HepG2 (cell line): ENCODE measurements around the gene LRIF1. TPM values are rescaled to one million over a fixed set of nuclear protein-coding genes. Genes with fewer than 3 reads are reported as not detected.
A peak's percentile ranks its signal among the peaks of the same experiment; 100 is the strongest.

Source experiments
- ATF4 ChIP-seq, 2 experiments: fragments of 450-650 bp in 1 of 2; sonication (generic) in 1 of 2; formaldehyde crosslinking; IDR thresholded peaks; 2 replicates each; pipeline versions ENCODE4 v1.5.0 to v1.8.0; 2020 to 2022; ENCODE audit warnings: mild to moderate bottlenecking in 1 of 2, missing genetic modification reagents in 1 of 2
- FOXP4 ChIP-seq: sonication (generic); formaldehyde crosslinking; IDR thresholded peaks from 2 replicates; pipeline ENCODE4 v1.4.0; 2020; ENCODE audit warnings: missing genetic modification reagents
- RFXAP ChIP-seq: sonication (generic); formaldehyde crosslinking; IDR thresholded peaks from 2 replicates; pipeline ENCODE4 v1.4.0; 2020; ENCODE audit warnings: missing genetic modification reagents, borderline replicate concordance
- SMYD3 ChIP-seq: sonication (generic); formaldehyde crosslinking; IDR thresholded peaks from 2 replicates; pipeline ENCODE4 v1.8.1; 2023; ENCODE audit warnings: mild to moderate bottlenecking, missing genetic modification reagents
- ZNF619 ChIP-seq: sonication (generic); formaldehyde crosslinking; IDR thresholded peaks from 2 replicates; pipeline ENCODE4 v1.4.0; 2020; ENCODE audit warnings: mild to moderate bottlenecking, missing genetic modification reagents
- ZNF646 ChIP-seq: sonication (generic); formaldehyde crosslinking; IDR thresholded peaks from 2 replicates; pipeline ENCODE4 v1.9.0; 2021; ENCODE audit warnings: mild to moderate bottlenecking, missing genetic modification reagents
- ZNF746 ChIP-seq: sonication (generic); formaldehyde crosslinking; IDR thresholded peaks from 2 replicates; pipeline ENCODE4 v1.8.0; 2022; ENCODE audit warnings: mild to moderate bottlenecking, missing genetic modification reagents
- polyA plus RNA-seq, 8 experiments: library from polyadenylated mRNA; depleted of rRNA in 3 of 8; stranded (reverse) in 7 of 8; unstranded in 1 of 8; fragments of >200 nt; fragmentation: Illumina TruSeq in 4 of 8; extraction: Trizol in 4 of 8; gene quantifications; 2 replicates each; pipeline versions ENCODE4 v1.2.1 to v1.2.3, GENCODE V29; 2011 to 2016; ENCODE audit warnings: low read depth in 4 of 8, missing spikeins in 1 of 8, mixed read lengths in 1 of 8; ENCODE audit not compliant: insufficient read depth in 1 of 8
- total RNA-seq, 5 experiments: library from RNA; depleted of rRNA; stranded (reverse); fragments of >200 nt; fragmentation: Illumina TruSeq; extraction: Trizol; gene quantifications; 2 replicates each; pipeline ENCODE4 v1.2.3, GENCODE V29; 2016; ENCODE audit warnings: low read depth in 1 of 5
- TF ChIP-seq, protein P1 (sequence below): sonication (generic); formaldehyde crosslinking; IDR thresholded peaks from 2 replicates; pipeline ENCODE4 v1.5.0; 2020; ENCODE audit warnings: missing genetic modification reagents
- TF ChIP-seq, protein P2 (sequence below): sonication (generic); formaldehyde crosslinking; IDR thresholded peaks from 2 replicates; pipeline ENCODE4 v1.4.0; 2020; ENCODE audit warnings: mild to moderate bottlenecking, missing genetic modification reagents
- TF ChIP-seq, protein P3 (sequence below): sonication (generic); formaldehyde crosslinking; IDR thresholded peaks from 2 replicates; pipeline ENCODE4 v1.5.1; 2020; ENCODE audit warnings: missing genetic modification reagents, mild to moderate bottlenecking, borderline replicate concordance

LRIF1 gene
- total and polyA plus RNA-seq, 2 of the 13 experiments (the other 11 are each of a cell fraction or from before 2014, with no cell fraction given), result 18.4 to 42.4 TPM

DNA sequence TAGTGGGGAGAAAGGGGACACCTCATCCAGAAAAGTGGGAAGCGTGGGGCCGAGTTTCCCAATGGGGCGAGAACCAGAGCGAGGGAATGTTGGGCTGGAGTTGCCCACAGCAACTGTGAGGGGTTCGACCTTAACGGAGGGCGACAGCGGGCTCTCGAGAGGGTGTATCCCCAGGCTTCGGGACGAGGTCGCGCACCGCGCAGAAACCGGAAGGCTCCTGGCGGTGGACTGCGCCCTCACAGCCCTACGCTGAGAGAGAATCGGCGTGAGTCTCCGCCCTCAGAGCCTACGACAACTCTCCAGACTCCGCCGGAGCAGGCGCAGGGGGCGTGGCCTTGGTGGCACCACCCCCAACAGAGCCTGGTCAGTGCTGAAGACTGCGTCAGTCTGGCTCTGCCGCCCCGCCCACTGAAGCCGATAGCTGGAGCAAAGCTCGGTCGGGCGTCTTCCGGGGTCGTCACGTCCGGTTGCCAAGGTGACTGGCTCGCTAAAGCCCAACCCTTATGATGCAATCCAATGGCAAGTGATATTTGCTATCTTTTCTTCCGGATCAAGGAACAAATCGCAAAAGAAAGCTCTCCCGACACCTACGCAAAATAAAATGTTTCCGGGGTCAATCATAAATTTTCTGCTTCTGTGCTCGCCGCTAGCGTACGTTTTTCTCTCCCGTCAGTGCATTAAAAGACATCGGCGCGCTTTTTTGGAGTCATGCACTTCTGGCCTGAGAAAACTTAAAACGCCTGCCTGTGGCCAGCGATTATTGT lies at the start of gene LRIF1 (continued):
- TF ChIP-seq, protein P1, sequence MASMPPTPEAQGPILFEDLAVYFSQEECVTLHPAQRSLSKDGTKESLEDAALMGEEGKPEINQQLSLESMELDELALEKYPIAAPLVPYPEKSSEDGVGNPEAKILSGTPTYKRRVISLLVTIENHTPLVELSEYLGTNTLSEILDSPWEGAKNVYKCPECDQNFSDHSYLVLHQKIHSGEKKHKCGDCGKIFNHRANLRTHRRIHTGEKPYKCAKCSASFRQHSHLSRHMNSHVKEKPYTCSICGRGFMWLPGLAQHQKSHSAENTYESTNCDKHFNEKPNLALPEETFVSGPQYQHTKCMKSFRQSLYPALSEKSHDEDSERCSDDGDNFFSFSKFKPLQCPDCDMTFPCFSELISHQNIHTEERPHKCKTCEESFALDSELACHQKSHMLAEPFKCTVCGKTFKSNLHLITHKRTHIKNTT (CRISPR knock-in tag), result no peak
- TF ChIP-seq ZNF746 (CRISPR knock-in tag) (no peak), ATF4 (CRISPR knock-in tag; IDR thresholded peaks at IDR 0.05) (peak in 1 of 2 experiments; percentile 95; a peak in 3 of 4 replicates), SMYD3 (no peak), FOXP4 (CRISPR knock-in tag) (peak; percentile 37; the same call in 1 of the 2 replicates), ZNF619 (CRISPR knock-in tag) (0 out of 2 replicates have a peak, but pooled peaks have one; percentile 55), ZNF646 (CRISPR knock-in tag) (no peak; the same call in 1 of the 2 replicates), RFXAP (CRISPR knock-in tag) (peak; percentile 86)
- TF ChIP-seq, protein P2, sequence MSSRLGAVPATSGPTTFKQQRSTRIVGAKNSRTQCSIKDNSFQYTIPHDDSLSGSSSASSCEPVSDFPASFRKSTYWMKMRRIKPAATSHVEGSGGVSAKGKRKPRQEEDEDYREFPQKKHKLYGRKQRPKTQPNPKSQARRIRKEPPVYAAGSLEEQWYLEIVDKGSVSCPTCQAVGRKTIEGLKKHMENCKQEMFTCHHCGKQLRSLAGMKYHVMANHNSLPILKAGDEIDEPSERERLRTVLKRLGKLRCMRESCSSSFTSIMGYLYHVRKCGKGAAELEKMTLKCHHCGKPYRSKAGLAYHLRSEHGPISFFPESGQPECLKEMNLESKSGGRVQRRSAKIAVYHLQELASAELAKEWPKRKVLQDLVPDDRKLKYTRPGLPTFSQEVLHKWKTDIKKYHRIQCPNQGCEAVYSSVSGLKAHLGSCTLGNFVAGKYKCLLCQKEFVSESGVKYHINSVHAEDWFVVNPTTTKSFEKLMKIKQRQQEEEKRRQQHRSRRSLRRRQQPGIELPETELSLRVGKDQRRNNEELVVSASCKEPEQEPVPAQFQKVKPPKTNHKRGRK (CRISPR knock-in tag), result no peak
- TF ChIP-seq, protein P3, sequence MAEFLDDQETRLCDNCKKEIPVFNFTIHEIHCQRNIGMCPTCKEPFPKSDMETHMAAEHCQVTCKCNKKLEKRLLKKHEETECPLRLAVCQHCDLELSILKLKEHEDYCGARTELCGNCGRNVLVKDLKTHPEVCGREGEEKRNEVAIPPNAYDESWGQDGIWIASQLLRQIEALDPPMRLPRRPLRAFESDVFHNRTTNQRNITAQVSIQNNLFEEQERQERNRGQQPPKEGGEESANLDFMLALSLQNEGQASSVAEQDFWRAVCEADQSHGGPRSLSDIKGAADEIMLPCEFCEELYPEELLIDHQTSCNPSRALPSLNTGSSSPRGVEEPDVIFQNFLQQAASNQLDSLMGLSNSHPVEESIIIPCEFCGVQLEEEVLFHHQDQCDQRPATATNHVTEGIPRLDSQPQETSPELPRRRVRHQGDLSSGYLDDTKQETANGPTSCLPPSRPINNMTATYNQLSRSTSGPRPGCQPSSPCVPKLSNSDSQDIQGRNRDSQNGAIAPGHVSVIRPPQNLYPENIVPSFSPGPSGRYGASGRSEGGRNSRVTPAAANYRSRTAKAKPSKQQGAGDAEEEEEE, result no peak
